Measurements from ENCODE around the gene CNPY1.

Gene CNPY1

DNA sequence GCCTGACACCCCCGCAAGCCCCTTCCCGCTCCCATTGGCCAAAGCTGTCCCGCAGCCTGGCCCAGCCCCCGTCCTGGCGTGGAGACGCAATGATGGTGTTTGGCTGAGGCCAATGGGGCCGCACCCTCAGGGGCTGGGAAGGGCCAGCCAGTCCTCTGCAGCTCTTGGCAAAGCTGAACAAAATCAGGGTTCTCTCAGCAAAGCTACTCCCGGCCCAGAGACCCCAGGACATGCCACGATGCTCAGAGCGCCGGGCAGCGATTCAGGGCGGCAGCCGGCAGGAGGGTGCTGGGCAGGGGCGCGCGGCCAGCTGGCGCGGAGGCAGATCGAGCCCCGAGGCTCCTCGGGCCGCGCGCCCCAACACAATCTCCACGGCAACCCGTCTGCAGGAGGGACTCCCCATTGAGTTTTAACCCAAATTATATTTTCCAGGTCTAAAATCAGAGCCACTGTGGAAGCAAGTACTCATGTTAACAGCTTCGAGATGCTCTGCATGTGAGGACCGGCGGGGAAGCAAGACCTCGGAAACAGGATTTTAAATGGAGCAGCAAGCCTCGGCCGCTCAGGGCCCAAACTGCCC is 8.8 kb upstream of the CNPY1 start:
- CTCF ChIA-PET = no interaction called here
- no peak overlapping the region for H3K4me3 ChIP-seq (ENCODE audit: low read depth, low read length)
- DNase-seq (ENCODE audit: low read depth, low spot score) = no peak
- TF ChIP-seq, protein P1, sequence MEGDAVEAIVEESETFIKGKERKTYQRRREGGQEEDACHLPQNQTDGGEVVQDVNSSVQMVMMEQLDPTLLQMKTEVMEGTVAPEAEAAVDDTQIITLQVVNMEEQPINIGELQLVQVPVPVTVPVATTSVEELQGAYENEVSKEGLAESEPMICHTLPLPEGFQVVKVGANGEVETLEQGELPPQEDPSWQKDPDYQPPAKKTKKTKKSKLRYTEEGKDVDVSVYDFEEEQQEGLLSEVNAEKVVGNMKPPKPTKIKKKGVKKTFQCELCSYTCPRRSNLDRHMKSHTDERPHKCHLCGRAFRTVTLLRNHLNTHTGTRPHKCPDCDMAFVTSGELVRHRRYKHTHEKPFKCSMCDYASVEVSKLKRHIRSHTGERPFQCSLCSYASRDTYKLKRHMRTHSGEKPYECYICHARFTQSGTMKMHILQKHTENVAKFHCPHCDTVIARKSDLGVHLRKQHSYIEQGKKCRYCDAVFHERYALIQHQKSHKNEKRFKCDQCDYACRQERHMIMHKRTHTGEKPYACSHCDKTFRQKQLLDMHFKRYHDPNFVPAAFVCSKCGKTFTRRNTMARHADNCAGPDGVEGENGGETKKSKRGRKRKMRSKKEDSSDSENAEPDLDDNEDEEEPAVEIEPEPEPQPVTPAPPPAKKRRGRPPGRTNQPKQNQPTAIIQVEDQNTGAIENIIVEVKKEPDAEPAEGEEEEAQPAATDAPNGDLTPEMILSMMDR (IDR thresholded peaks at IDR 0.05; ENCODE audit: insufficient read depth, low read length, missing control alignments) = no peak
- POLR2A ChIA-PET = no interaction called here

GRCh38 chr7:155553871-155554270 is 7.5 kb upstream of the CNPY1 start:
- POLR2A ChIA-PET = no interaction called here
- TF ChIP-seq, protein P1 (IDR thresholded peaks at IDR 0.05; ENCODE audit: insufficient read depth, low read length, missing control alignments) = no peak
- DNase-seq (ENCODE audit: low read depth, low spot score) = no peak
- CTCF ChIA-PET = no interaction called here
- H3K4me3 ChIP-seq (ENCODE audit: low read depth, low read length) = no peak overlapping the region

DNA sequence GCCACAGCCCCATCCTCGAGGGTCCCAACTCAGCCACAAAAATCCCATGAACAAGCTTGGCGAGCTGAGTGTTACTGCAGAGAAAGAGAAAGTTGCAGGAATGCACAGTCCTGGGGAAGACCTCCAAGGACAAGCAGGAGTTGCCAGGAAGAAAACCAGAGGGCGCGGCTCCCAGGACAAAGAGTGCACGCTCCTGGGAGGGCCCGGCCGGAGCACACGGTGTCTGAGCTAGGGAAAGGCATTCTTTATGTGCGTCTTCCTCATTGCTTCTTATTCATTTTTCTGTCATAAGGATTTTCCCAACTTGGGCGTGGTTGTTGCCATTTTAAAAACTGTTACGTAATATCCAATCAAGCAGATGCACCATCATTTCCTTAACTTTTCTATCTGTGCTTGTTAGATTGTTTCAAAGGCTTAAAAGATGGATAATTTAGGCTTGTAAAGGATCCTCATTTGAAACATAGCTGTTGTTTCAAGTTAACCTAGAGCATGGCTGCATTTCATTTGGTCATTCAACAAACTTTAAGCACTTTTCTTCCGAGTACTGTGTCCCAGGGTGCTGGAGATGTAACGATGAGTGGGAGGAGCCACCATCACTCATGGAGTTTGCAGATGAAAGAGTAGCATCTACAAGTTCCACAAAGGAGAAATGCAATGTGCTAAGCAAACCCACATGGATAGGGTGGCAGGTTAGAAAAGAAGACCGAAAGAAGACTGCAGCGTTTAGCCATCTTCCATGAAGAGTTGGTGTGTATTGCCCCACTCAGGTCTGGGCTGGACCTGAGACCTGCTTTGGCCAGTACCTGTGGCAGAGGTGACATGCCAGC is 5.6 kb upstream of the CNPY1 start:
- ChIA-PET CTCF (no interaction called here), POLR2A (no interaction called here)
- no peak overlapping the region for H3K4me3 ChIP-seq (ENCODE audit: low read depth, low read length)
- no peak for DNase-seq (ENCODE audit: low read depth, low spot score)
- TF ChIP-seq, protein P1 (IDR thresholded peaks at IDR 0.05; ENCODE audit: insufficient read depth, low read length, missing control alignments) = no peak

- ChIA-PET CTCF (interaction anchor here (0.9 kb wide), 1 partner anchor 48 kb away, joined by 3 read pairs; no protein-coding TSS in a partner anchor), POLR2A (no interaction called here)
- no peak overlapping the region for H3K4me3 ChIP-seq (ENCODE audit: low read depth, low read length)
- DNase-seq (ENCODE audit: low read depth, low spot score) = no peak
- TF ChIP-seq, protein P1 (IDR thresholded peaks at IDR 0.05; ENCODE audit: insufficient read depth, low read length, missing control alignments) = no peak
These were observed 4.6 kb upstream of the CNPY1 start for GRCh38 chr7:155550916-155551315.

- H3K4me3 ChIP-seq (ENCODE audit: low read depth, low read length) = no peak overlapping the region
- TF ChIP-seq, protein P1 (IDR thresholded peaks at IDR 0.05; ENCODE audit: insufficient read depth, low read length, missing control alignments) = no peak
- DNase-seq (ENCODE audit: low read depth, low spot score) = no peak
- CTCF ChIA-PET = no interaction called here
- POLR2A ChIA-PET = no interaction called here
These were observed 2.9 kb upstream of the CNPY1 start for GRCh38 chr7:155549226-155549625.

GRCh38 chr7:155547161-155547791 is 917 bp upstream of the CNPY1 start:
- H3K4me3 ChIP-seq (ENCODE audit: low read depth, low read length) = no peak overlapping the region
- POLR2A ChIA-PET = no interaction called here
- TF ChIP-seq, protein P1 (IDR thresholded peaks at IDR 0.05; ENCODE audit: insufficient read depth, low read length, missing control alignments) = no peak
- CTCF ChIA-PET = interaction anchor here (1.0 kb wide), 1 partner anchor 10 kb away, joined by 3 read pairs; no protein-coding TSS in a partner anchor
- no peak for DNase-seq (ENCODE audit: low read depth, low spot score)
